Effector memory CD4-positive, alpha-beta T cell (primary cell): Measurements from ENCODE around the gene KCTD20.
"Not testable (repeated sequence)": the region's sequence is repeated elsewhere in the genome, so short reads cannot be mapped to it uniquely, and the experiment has no call there.

Experiments used
- DNase-seq, 3 donors: peaks; one replicate each; pipeline ENCODE4 v3.0.0-alpha.2; 2020
- H3K27ac ChIP-seq: 2 replicates; pipeline ENCODE4 v1.7.0; 2013; ENCODE audit warnings: mild to moderate bottlenecking, low read length, moderate library complexity; ENCODE audit not compliant: insufficient read depth, poor library complexity, severe bottlenecking
- H3K27me3 ChIP-seq: replicated peaks from 2 replicates; pipeline ENCODE4 v1.7.0; 2013; ENCODE audit warnings: mild to moderate bottlenecking, low read length; ENCODE audit not compliant: insufficient read depth, control insufficient read depth, poor library complexity, severe bottlenecking
- H3K36me3 ChIP-seq: 2 replicates; pipeline ENCODE4 v1.7.0; 2013; ENCODE audit warnings: mild to moderate bottlenecking, low read length, moderate library complexity; ENCODE audit not compliant: control insufficient read depth, insufficient read depth
- H3K4me1 ChIP-seq: 2 replicates; pipeline ENCODE4 v1.7.0; 2013; ENCODE audit warnings: low read length, mild to moderate bottlenecking; ENCODE audit not compliant: control insufficient read depth, insufficient read depth, poor library complexity, severe bottlenecking
- H3K4me3 ChIP-seq: 2 replicates; pipeline ENCODE4 v1.7.0; 2013; ENCODE audit warnings: low read length, low read depth, mild to moderate bottlenecking; ENCODE audit not compliant: insufficient read depth, poor library complexity, severe bottlenecking
- H3K9me3 ChIP-seq: 2 replicates; pipeline ENCODE4 v1.7.0; 2013; ENCODE audit warnings: mild to moderate bottlenecking, low read length, moderate library complexity; ENCODE audit not compliant: control insufficient read depth
- total RNA-seq, 3 donors: gene quantifications; one replicate each; lab custom pipeline; 2026; lab: John Stamatoyannopoulos, UW

Gene KCTD20
- 78.8 to 109 (median 95.5) reads per million in 3 donors for total RNA-seq

GRCh38 chr6:36442671-36443470, at the start of gene KCTD20, which contains the start of gene PXT1:
KCTD20 (plus strand) TSS chr6:36443000; CDS start chr6:36470098, 27,098 bp downstream.
PXT1 (minus strand) TSS chr6:36442854; CDS start chr6:36426082, 16,772 bp downstream.
- Histone ChIP-seq H3K36me3 (no peaks in the 10 kb centered on the region), H3K27ac (peak within 1 kb of the TSS; percentile 86), H3K9me3 (no peaks in the 10 kb centered on the region), H3K4me3 (peak within 1 kb of the TSS; percentile 84), H3K27me3 (no peaks in the 10 kb centered on the region), H3K4me1 (peaks cover 21% of the 10 kb centered on the region)
- DNase-seq, result peak; percentile 71 to 75 (median 74)

- Histone ChIP-seq H3K27ac (no peak overlapping the region), H3K9me3 (no peaks in the 10 kb centered on the region), H3K4me1 (no peaks in the 10 kb centered on the region), H3K27me3 (no peaks in the 10 kb centered on the region), H3K4me3 (no peak overlapping the region), H3K36me3 (no peaks in the 10 kb centered on the region)
- no peak for DNase-seq
Measured at GRCh38 chr6:36399970-36400369, 42.8 kb upstream of the KCTD20 start.

DNA sequence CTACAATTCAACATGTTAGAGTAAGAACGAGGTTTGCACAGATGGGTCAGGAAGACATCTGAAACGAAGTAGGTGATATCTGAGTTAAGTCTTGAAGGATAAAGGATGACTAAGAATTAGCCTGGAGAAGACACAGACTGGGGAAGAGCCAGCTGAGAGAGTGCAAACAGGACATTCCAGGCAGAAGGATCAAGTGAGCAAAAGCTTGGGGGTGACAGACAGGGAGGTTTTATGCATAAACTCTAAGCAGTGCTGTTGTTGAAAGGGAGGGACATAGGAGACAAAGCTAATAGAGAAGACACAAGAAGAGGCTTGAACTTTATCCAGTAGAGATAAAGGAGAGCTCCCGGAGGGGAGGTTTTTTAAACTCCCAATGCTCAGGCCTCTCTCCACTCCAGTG, 40.3 kb upstream of the KCTD20 start:
- H3K4me3 ChIP-seq, result no peak overlapping the region
- H3K9me3 ChIP-seq, result no peaks in the 10 kb centered on the region
- no peaks in the 10 kb centered on the region for H3K36me3 ChIP-seq
- no peak overlapping the region for H3K27ac ChIP-seq
- no peak for DNase-seq
- no peaks in the 10 kb centered on the region for H3K27me3 ChIP-seq
- H3K4me1 ChIP-seq, result no peaks in the 10 kb centered on the region

- Histone ChIP-seq H3K27ac (no peak overlapping the region), H3K36me3 (no peaks in the 10 kb centered on the region), H3K27me3 (no peaks in the 10 kb centered on the region), H3K9me3 (no peaks in the 10 kb centered on the region), H3K4me1 (no peaks in the 10 kb centered on the region), H3K4me3 (no peak overlapping the region)
- DNase-seq, result no peak
Measured at GRCh38 chr6:36404164-36404563, 38.6 kb upstream of the KCTD20 start.

DNA sequence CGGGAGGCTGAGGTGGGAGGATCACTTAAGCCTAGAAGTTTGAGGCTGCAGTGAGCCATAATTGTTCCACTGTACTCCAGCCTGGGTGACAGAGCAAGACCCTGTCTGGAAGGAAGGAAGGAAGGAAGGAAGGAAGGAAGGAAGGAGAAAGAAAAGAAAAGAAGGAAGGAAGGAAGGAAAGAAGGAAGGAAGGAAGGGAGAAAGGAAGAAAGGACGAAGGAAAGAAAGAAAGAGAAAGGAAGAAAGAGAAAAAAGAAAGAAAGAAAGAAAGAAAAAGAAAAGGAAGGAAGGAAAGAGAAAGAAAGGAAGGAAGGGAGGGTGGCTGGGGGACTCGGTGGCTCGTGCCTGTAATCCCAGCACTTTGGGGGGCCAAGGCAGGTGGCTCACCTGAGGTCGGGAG, 33.1 kb upstream of the KCTD20 start:
- H3K27ac ChIP-seq, DNase-seq, H3K36me3 ChIP-seq, H3K4me3 ChIP-seq, H3K27me3 ChIP-seq, H3K4me1 ChIP-seq, H3K9me3 ChIP-seq: not testable (repeated sequence)

GRCh38 chr6:36413489-36414480, 29.0 kb upstream of the KCTD20 start:
- H3K36me3 ChIP-seq, result no peaks in the 10 kb centered on the region
- H3K27me3 ChIP-seq, result no peaks in the 10 kb centered on the region
- no peaks in the 10 kb centered on the region for H3K9me3 ChIP-seq
- H3K4me1 ChIP-seq, result no peaks in the 10 kb centered on the region
- no peak for DNase-seq
- H3K27ac ChIP-seq, result no peak overlapping the region
- H3K4me3 ChIP-seq, result no peak overlapping the region

DNA sequence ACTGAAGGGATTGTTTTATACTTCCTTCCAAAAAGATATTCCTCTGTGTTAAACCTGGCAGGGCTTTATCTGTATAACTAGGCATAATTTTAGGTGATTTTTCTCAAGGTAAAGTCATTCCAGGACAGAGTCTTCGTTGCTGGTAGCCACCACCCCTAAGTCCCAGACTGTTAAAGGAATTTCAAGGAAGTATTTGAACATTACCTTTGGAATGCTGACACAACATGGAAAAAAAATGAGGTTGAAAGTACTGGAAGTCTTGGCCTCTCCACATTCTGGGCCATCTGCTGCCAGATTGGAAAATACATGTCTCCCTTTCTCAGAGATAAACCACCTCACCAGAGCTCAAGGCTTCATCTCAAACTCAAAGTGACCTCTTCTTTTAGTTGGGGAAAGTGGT, 28.3 kb upstream of the KCTD20 start:
- H3K36me3 ChIP-seq, result no peaks in the 10 kb centered on the region
- no peaks in the 10 kb centered on the region for H3K4me1 ChIP-seq
- no peaks in the 10 kb centered on the region for H3K27me3 ChIP-seq
- H3K9me3 ChIP-seq, result no peaks in the 10 kb centered on the region
- H3K27ac ChIP-seq, result no peak overlapping the region
- H3K4me3 ChIP-seq, result no peak overlapping the region
- DNase-seq, result no peak

GRCh38 chr6:36418558-36418957, 24.2 kb upstream of the KCTD20 start:
- H3K4me1 ChIP-seq, result no peaks in the 10 kb centered on the region
- H3K27ac ChIP-seq, result no peak overlapping the region
- DNase-seq, result no peak
- no peaks in the 10 kb centered on the region for H3K36me3 ChIP-seq
- no peak overlapping the region for H3K4me3 ChIP-seq
- no peaks in the 10 kb centered on the region for H3K9me3 ChIP-seq
- H3K27me3 ChIP-seq, result no peaks in the 10 kb centered on the region

DNA sequence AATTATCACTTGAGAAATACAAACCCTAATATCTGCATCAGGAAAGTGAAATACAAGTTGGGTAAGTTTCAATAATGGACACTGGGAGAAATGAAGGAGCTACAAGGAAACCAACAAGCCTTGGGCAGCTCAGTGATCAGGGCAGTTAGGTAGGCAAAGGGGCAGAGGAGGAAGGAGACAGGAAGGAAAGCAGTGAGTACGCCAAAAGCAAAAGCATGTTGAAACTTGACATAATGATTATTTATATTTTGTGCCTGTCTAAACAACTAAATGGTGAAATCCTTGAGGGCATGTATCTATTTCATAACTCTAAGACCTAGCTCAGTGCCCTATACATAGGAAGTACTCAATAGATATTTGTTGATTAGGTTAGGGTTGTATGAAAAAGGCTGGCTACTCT, 23.5 kb upstream of the KCTD20 start:
- no peaks in the 10 kb centered on the region for H3K36me3 ChIP-seq
- no peak for DNase-seq
- no peaks in the 10 kb centered on the region for H3K9me3 ChIP-seq
- peaks cover 5% of the 10 kb centered on the region for H3K4me1 ChIP-seq
- no peaks in the 10 kb centered on the region for H3K27me3 ChIP-seq
- no peak overlapping the region for H3K4me3 ChIP-seq
- H3K27ac ChIP-seq, result no peak overlapping the region

DNA sequence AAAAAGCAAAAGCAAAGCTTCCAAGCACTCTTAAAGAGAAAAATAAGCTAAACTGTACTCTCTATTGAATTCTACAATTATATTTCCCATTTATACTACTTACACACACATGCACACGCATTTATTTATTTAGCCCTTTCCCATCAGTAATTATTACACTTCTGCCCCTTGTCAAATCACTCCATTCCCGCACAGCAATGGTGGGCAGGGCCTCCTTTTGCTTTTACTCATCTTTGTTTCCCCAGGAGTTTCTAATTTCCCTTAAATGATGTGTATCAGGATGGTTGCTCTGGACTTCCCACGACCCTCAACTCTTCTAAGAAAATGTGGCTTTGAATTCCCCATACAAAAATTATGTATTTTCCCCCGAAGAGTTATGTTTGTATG, 20.1 kb upstream of the KCTD20 start:
- H3K27ac ChIP-seq, result peak overlapping the region; percentile 48
- peak overlapping the region; percentile 78 for H3K4me3 ChIP-seq
- no peak for DNase-seq
- peaks cover 5% of the 10 kb centered on the region for H3K4me1 ChIP-seq
- H3K9me3 ChIP-seq, result no peaks in the 10 kb centered on the region
- no peaks in the 10 kb centered on the region for H3K36me3 ChIP-seq
- H3K27me3 ChIP-seq, result no peaks in the 10 kb centered on the region
